Kidney (tissue), 14 donors: ENCODE measurements around the gene PUS3. TPM values are rescaled to one million over a fixed set of nuclear protein-coding genes. Genes with fewer than 3 reads are reported as not detected.

Experiments
- DNase-seq, 5 donors: peaks; one replicate each; pipeline ENCODE4 v3.0.0-alpha.2; 2013 to 2020
- FAIRE-seq: peaks from 2 replicates; lab custom pipeline; 2012; peaks lifted over from hg19 to GRCh38; lab: Jason Lieb, UNC
- H3K27ac ChIP-seq, 2 donors: one replicate each; pipeline ENCODE4 v1.7.0; 2013; ENCODE audit warnings: low read depth in 2 of 2, low read length in 2 of 2, inconsistent platforms in 1 of 2
- H3K27me3 ChIP-seq: one replicate; pipeline ENCODE4 v1.7.1; 2013; ENCODE audit warnings: low read length, inconsistent platforms; ENCODE audit not compliant: control insufficient read depth, insufficient read depth
- H3K36me3 ChIP-seq, 3 donors: one replicate each; pipeline versions ENCODE4 v1.7.0 to v1.7.1; 2013; ENCODE audit warnings: low read length in 3 of 3, control low read depth in 1 of 3, inconsistent platforms in 1 of 3; ENCODE audit not compliant: insufficient read depth in 3 of 3, control insufficient read depth in 2 of 3
- H3K4me1 ChIP-seq, 3 donors: one replicate each; pipeline versions ENCODE4 v1.7.0 to v1.7.1; 2013; ENCODE audit warnings: low read length in 3 of 3, inconsistent platforms in 1 of 3, low read depth in 1 of 3; ENCODE audit not compliant: control insufficient read depth in 2 of 3, insufficient read depth in 2 of 3
- H3K4me3 ChIP-seq, 3 donors: one replicate each; pipeline versions ENCODE4 v1.7.0 to v1.8.1; 2013; ENCODE audit warnings: low read length in 3 of 3, control low read depth in 1 of 3, inconsistent platforms in 1 of 3
- H3K9ac ChIP-seq, 3 donors: one replicate each; pipeline versions ENCODE4 v1.7.0 to v1.7.1; 2013; ENCODE audit warnings: low read length in 3 of 3, control low read depth in 1 of 3, inconsistent platforms in 1 of 3
- H3K9me3 ChIP-seq, 3 donors: one replicate each; pipeline versions ENCODE4 v1.7.0 to v1.7.1; 2013; ENCODE audit warnings: low read length in 3 of 3, control low read depth in 1 of 3, inconsistent platforms in 1 of 3; ENCODE audit not compliant: control insufficient read depth in 2 of 3, insufficient read depth in 1 of 3
- intact Hi-C: fragments of 100-400 bp; cut with DNase I; formaldehyde crosslinking; loops from one replicate; pipeline ENCODE4 v1.11.1; 2022
- polyA plus RNA-seq: library from polyadenylated mRNA; stranded (reverse); fragments of 350-450 nt; fragmentation: Illumina TruSeq; extraction: RNeasy Lipid Tissue Mini Kit (QIAGEN cat#74804); gene quantifications from one replicate; pipeline ENCODE4 v1.2.3, GENCODE V29; 2014; ENCODE audit warnings: low read depth, low replicate concordance; ENCODE audit not compliant: insufficient read depth
- total RNA-seq: library from RNA; stranded (reverse); fragmentation: NEBNext Ultra II Directional; extraction: Animal tissue kit (Norgen Biotek cat#: 25700); gene quantifications from one replicate; pipeline ENCODE4 v1.2.1, GENCODE V29; 2021
- TF ChIP-seq, protein P1 (sequence below): IDR thresholded peaks from 3 replicates; pipeline ENCODE4 v1.5.1; 2012; ENCODE audit warnings: mild to moderate bottlenecking, moderate library complexity, borderline replicate concordance; ENCODE audit not compliant: insufficient read depth; ENCODE audit errors: extremely low read depth
- donor health status: control.
- donor health status: control.
- donor health status: control.
- donor health status: control.
- donor health status: control.
- donor health status: DM: yes; HTN: yes; CAD: no.
- donor health status: Normal renal cell carcinoma (clear cell type).

Gene PUS3
- total and polyA plus RNA-seq, 2 donors from 2014 or later = 9.4 to 9.9 TPM

DNA sequence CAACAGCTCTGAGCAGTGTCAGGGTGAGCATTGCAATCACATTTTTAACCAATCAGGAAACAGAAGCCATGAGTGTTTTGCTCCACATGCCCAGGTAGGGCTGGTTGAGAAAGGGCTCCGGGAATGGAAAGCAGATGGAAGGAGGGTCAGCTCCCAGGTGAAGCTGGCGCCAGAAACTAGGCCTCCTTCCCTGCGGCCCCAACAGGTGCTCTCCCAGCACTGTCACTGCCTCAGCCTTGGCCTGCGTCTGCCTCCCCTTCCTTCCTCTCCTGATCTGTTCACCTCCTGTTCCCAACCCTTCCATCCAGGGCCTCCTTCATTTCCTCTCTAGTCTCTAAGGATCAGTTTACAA is 38.2 kb upstream of the PUS3 start:
- TF ChIP-seq, protein P1, sequence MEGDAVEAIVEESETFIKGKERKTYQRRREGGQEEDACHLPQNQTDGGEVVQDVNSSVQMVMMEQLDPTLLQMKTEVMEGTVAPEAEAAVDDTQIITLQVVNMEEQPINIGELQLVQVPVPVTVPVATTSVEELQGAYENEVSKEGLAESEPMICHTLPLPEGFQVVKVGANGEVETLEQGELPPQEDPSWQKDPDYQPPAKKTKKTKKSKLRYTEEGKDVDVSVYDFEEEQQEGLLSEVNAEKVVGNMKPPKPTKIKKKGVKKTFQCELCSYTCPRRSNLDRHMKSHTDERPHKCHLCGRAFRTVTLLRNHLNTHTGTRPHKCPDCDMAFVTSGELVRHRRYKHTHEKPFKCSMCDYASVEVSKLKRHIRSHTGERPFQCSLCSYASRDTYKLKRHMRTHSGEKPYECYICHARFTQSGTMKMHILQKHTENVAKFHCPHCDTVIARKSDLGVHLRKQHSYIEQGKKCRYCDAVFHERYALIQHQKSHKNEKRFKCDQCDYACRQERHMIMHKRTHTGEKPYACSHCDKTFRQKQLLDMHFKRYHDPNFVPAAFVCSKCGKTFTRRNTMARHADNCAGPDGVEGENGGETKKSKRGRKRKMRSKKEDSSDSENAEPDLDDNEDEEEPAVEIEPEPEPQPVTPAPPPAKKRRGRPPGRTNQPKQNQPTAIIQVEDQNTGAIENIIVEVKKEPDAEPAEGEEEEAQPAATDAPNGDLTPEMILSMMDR = no peak
- FAIRE-seq (no peak), DNase-seq (no peak)
- no peak overlapping the region for H3K9ac ChIP-seq
- no peaks in the 10 kb centered on the region for H3K36me3 ChIP-seq
- H3K4me3 ChIP-seq = no peak overlapping the region
- H3K4me1 ChIP-seq = no peaks in the 10 kb centered on the region
- H3K9me3 ChIP-seq = no peaks in the 10 kb centered on the region
- intact Hi-C loops = no loop called here
- no peak overlapping the region for H3K27ac ChIP-seq
- no peaks in the 10 kb centered on the region for H3K27me3 ChIP-seq

DNA sequence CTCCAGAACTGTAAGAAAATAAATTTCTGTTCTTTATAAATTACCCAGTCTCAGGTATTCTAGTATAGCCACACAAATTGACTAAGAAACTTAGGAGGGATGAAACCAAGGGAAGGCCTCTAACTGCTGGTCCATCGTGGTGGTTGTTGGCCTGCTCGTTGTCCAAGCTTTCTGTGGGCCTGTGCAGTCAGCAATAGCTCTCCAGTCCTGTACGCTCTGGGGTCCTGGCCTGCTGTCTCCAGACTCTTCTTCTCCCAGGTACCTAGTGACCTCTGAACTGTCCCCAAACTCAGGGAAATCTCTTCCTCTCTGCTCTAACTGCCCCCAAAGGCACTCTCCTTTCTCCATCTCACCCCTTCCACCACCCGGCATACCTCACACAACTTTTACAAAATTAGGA is 37.1 kb upstream of the PUS3 start:
- no peak overlapping the region for H3K27ac ChIP-seq
- no peaks in the 10 kb centered on the region for H3K9me3 ChIP-seq
- no peak for DNase-seq
- H3K4me3 ChIP-seq = no peak overlapping the region
- H3K9ac ChIP-seq = no peak overlapping the region
- FAIRE-seq = no peak
- TF ChIP-seq, protein P1 = no peak
- no peaks in the 10 kb centered on the region for H3K36me3 ChIP-seq
- no peaks in the 10 kb centered on the region for H3K27me3 ChIP-seq
- H3K4me1 ChIP-seq = no peaks in the 10 kb centered on the region
- intact Hi-C loops = no loop called here

DNA sequence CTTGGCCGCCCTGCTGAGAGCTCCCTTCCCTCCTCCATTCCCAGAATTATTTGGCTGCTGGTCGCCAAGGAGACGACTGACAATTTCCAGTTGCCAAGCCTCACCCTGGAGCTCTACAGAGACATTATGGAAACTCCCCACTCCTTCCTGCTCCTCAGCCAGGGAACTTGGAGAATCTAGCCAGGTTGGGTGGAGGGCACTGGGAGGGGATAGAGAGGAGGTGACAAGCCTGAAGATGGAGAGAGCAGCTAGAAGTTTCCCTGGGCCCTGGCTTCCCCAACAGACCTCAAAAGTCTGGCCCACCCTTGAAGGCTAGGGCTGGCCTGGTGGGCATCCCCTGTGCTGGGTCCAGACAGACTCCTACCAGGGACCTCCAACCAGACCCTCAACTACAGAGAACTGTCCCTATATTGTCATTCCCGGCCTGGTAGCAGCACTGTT is 36.1 kb upstream of the PUS3 start:
- Histone ChIP-seq H3K27ac (no peak overlapping the region), H3K4me3 (no peak overlapping the region), H3K36me3 (no peaks in the 10 kb centered on the region), H3K9ac (no peak overlapping the region), H3K4me1 (no peaks in the 10 kb centered on the region), H3K27me3 (no peaks in the 10 kb centered on the region), H3K9me3 (no peaks in the 10 kb centered on the region)
- intact Hi-C loops = no loop called here
- TF ChIP-seq, protein P1 = no peak
- no peak for DNase-seq
- FAIRE-seq = no peak

DNA sequence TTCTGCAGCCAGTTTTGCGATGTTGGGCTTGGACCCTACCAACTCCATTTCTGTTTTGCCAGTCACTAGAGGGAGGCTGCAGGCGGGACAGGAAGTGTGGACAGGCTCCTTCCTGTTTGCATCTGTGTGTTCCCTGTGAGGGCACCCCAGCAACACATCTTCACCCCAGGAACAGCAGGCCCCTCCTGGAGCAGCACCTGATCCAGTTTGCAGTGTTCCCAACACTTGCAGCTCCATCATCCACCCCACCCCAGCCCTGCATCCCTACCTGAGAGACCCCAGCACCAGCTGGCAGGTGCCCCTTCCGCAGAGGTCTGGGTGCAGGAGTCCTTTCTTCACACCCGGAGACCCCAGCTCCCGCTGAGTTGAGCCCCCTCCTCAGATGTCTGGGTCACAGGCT is 35.4 kb upstream of the PUS3 start:
- TF ChIP-seq, protein P1 = no peak
- FAIRE-seq = no peak
- Histone ChIP-seq H3K9me3 (no peaks in the 10 kb centered on the region), H3K27me3 (no peaks in the 10 kb centered on the region), H3K9ac (no peak overlapping the region), H3K4me1 (no peaks in the 10 kb centered on the region), H3K27ac (no peak overlapping the region), H3K4me3 (no peak overlapping the region), H3K36me3 (no peaks in the 10 kb centered on the region)
- DNase-seq = no peak
- intact Hi-C loops = no loop called here
